ENCODE results near the gene IL3RA.
"Not testable (repeated sequence)": the region's sequence is repeated elsewhere in the genome, so short reads cannot be mapped to it uniquely, and the experiment has no call there.

Gene IL3RA

GRCh38 chrX:1336331-1336943 lies at the start of gene IL3RA:
Gene IL3RA (plus strand): TSS chrX:1336785. CDS start chrX:1341766, 4,981 bp downstream.
- DNase-seq: no peak

GRCh38 chrX:1289535-1289934 lies 47.0 kb upstream of the IL3RA start:
- no peak for DNase-seq

- no peak for DNase-seq
Measured at GRCh38 chrX:1291110-1291740, 45.4 kb upstream of the IL3RA start.

- DNase-seq: no peak
Measured at GRCh38 chrX:1292575-1293290, 43.9 kb upstream of the IL3RA start.

GRCh38 chrX:1294301-1295067 lies 42.1 kb upstream of the IL3RA start:
- no peak for DNase-seq

GRCh38 chrX:1295550-1295949 lies 41.0 kb upstream of the IL3RA start:
- DNase-seq: no peak

- not testable (repeated sequence) for DNase-seq
Measured at GRCh38 chrX:1297591-1297990, 39.0 kb upstream of the IL3RA start.

- DNase-seq: no peak
Measured at GRCh38 chrX:1300449-1300848, 36.1 kb upstream of the IL3RA start.

- no peak for DNase-seq
Measured at GRCh38 chrX:1305411-1305810, 31.2 kb upstream of the IL3RA start.

- DNase-seq: no peak
Measured at GRCh38 chrX:1306909-1307625, 29.5 kb upstream of the IL3RA start.

GRCh38 chrX:1307626-1308340 lies 28.8 kb upstream of the IL3RA start:
- no peak for DNase-seq

- DNase-seq: no peak
Measured at GRCh38 chrX:1308476-1308875, 28.1 kb upstream of the IL3RA start.

- not testable (repeated sequence) for DNase-seq
Measured at GRCh38 chrX:1308917-1309316, 27.7 kb upstream of the IL3RA start.

GRCh38 chrX:1313788-1314187 lies 22.8 kb upstream of the IL3RA start:
- no peak for DNase-seq

GRCh38 chrX:1316527-1316926 lies 20.1 kb upstream of the IL3RA start:
- DNase-seq: no peak

GRCh38 chrX:1321674-1322073 lies 14.9 kb upstream of the IL3RA start:
- DNase-seq: no peak

- no peak for DNase-seq
Measured at GRCh38 chrX:1322393-1322792, 14.2 kb upstream of the IL3RA start.

GRCh38 chrX:1323315-1323714 lies 13.3 kb upstream of the IL3RA start:
- no peak for DNase-seq

GRCh38 chrX:1325515-1326116 lies 11.0 kb upstream of the IL3RA start:
- DNase-seq: no peak

- no peak for DNase-seq
Measured at GRCh38 chrX:1327651-1328304, 8.8 kb upstream of the IL3RA start.

- DNase-seq: no peak
Measured at GRCh38 chrX:1330605-1331004, 6.0 kb upstream of the IL3RA start.
